B cell (primary cell): ENCODE data around the gene AP4S1. TPM values are rescaled to one million over a fixed set of nuclear protein-coding genes. Genes with fewer than 3 reads are reported as not detected.

Experiments used
- ATAC-seq: fragments of 200-7000 bp; cut with Tn5 transposase; one replicate; pipeline ENCODE4 v1.10.0; 2021; ENCODE audit warnings: low read depth, mild to moderate bottlenecking, moderate number of reproducible peaks, moderate library complexity
- CTCF ChIA-PET: fragments of 350-600 bp; sonication (Branson Sonifier 250); formaldehyde crosslinking; loops from one replicate; lab custom pipeline; 2021; ENCODE audit warnings: antibody characterized with exemption, inconsistent platforms; lab: Charles Lee
- POLR2A ChIA-PET: fragments of 350-600 bp; sonication (Branson Sonifier 250); formaldehyde crosslinking; loops from one replicate; lab custom pipeline; 2021; ENCODE audit warnings: antibody characterized with exemption; lab: Charles Lee
- DNase-seq: peaks from one replicate; pipeline ENCODE4 v3.0.0; 2013
- H2AFZ ChIP-seq: 2 replicates; pipeline ENCODE4 v1.6.1; 2012; ENCODE audit warnings: mild to moderate bottlenecking, low read depth, low read length; ENCODE audit not compliant: insufficient read depth, poor library complexity, severe bottlenecking
- H3K27ac ChIP-seq, 2 donors: 1 replicate in 1 of 2; 2 replicates in 1 of 2; pipeline ENCODE4 v1.5.1; 2012 to 2013; ENCODE audit warnings: low read length in 2 of 2, mild to moderate bottlenecking in 2 of 2, moderate library complexity in 1 of 2
- H3K27me3 ChIP-seq, 4 experiments: fragments of 200-600 bp in 1 of 4; sonication (generic) in 1 of 4; replicated peaks in 1 of 4; 1 replicate in 2 of 4; 2 replicates in 2 of 4; pipeline versions ENCODE4 v1.6.1 to v1.7.0; 2013 to 2016; ENCODE audit warnings: low read length in 3 of 4, mild to moderate bottlenecking in 2 of 4, mixed read lengths in 1 of 4, moderate library complexity in 1 of 4; ENCODE audit not compliant: insufficient read depth in 4 of 4, control insufficient read depth in 3 of 4; ENCODE audit errors: control extremely low read depth in 1 of 4
- H3K36me3 ChIP-seq, 2 experiments: replicated peaks in 1 of 2; 1 replicate in 1 of 2; 2 replicates in 1 of 2; pipeline versions ENCODE4 v1.6.1 to v1.7.1; 2013; ENCODE audit warnings: low read length in 1 of 2; ENCODE audit not compliant: insufficient read depth in 2 of 2, control insufficient read depth in 1 of 2; ENCODE audit errors: control extremely low read depth in 1 of 2, extremely low read depth in 1 of 2
- H3K4me1 ChIP-seq, 2 donors: fragments of 200-600 bp in 1 of 2; sonication (generic) in 1 of 2; 1 replicate in 1 of 2; 2 replicates in 1 of 2; pipeline versions ENCODE4 v1.5.1 to v1.6.1; 2013 to 2017; ENCODE audit warnings: low read length in 2 of 2; ENCODE audit not compliant: control insufficient read depth in 2 of 2, insufficient read depth in 2 of 2
- H3K4me2 ChIP-seq: replicated peaks from 2 replicates; pipeline ENCODE3; 2012; ENCODE audit warnings: mild to moderate bottlenecking, low read depth, low read length; ENCODE audit not compliant: poor library complexity, severe bottlenecking
- H3K4me3 ChIP-seq, 5 experiments: fragments of 200-600 bp in 1 of 5; sonication (generic) in 1 of 5; 1 replicate in 3 of 5; 2 replicates in 2 of 5; pipeline versions ENCODE4 v1.5.1 to v1.7.0; 2011 to 2016; ENCODE audit warnings: low read length in 4 of 5, mild to moderate bottlenecking in 4 of 5, low read depth in 2 of 5, control low read depth in 1 of 5, moderate library complexity in 1 of 5; ENCODE audit not compliant: insufficient read depth in 1 of 5; ENCODE audit errors: control extremely low read depth in 1 of 5, extremely low read depth in 1 of 5
- H3K79me2 ChIP-seq: fragments of 200-600 bp; sonication (generic); one replicate; pipeline ENCODE4 v1.6.0; 2016; ENCODE audit warnings: low read length; ENCODE audit not compliant: control insufficient read depth, insufficient read depth
- H3K9ac ChIP-seq: fragments of 200-600 bp; sonication (generic); 2 replicates; pipeline ENCODE4 v1.6.1; 2017; ENCODE audit warnings: mild to moderate bottlenecking, low read length, moderate library complexity
- H3K9me3 ChIP-seq, 3 donors: one replicate each; pipeline versions ENCODE4 v1.6.1 to v1.7.1; 2013; ENCODE audit warnings: low read length in 2 of 3; ENCODE audit not compliant: control insufficient read depth in 2 of 3, insufficient read depth in 1 of 3; ENCODE audit errors: control extremely low read depth in 1 of 3
- H4K20me1 ChIP-seq: 2 replicates; pipeline ENCODE4 v1.6.0; 2012; ENCODE audit warnings: mild to moderate bottlenecking, low read length; ENCODE audit not compliant: insufficient read depth, control insufficient read depth, poor library complexity, severe bottlenecking
- H3K27ac Mint-ChIP-seq: one replicate; pipeline ENCODE4 v1.8.0; 2021; ENCODE audit warnings: mixed read lengths
- H3K27me3 Mint-ChIP-seq: one replicate; pipeline ENCODE4 v1.8.0; 2021; ENCODE audit warnings: mixed read lengths
- H3K4me1 Mint-ChIP-seq: one replicate; pipeline ENCODE4 v1.8.0; 2021; ENCODE audit warnings: mixed read lengths
- H3K4me3 Mint-ChIP-seq: one replicate; pipeline ENCODE4 v1.8.0; 2021; ENCODE audit warnings: mixed read lengths
- H3K9me3 Mint-ChIP-seq: one replicate; pipeline ENCODE4 v1.8.0; 2022; ENCODE audit warnings: mixed read lengths; ENCODE audit not compliant: insufficient read depth
- EZH2 ChIP-seq: IDR thresholded peaks from 2 replicates; pipeline ENCODE4 v1.6.1; 2012; ENCODE audit warnings: borderline replicate concordance, low read depth, mild to moderate bottlenecking, moderate library complexity, low read length; ENCODE audit not compliant: insufficient read depth, poor library complexity, severe bottlenecking
- WGBS: methylation state at CpG from one replicate; pipeline ENCODE4 v1.1.5; 2013; ENCODE audit warnings: missing lambda C conversion rate; ENCODE audit not compliant: insufficient coverage; 5-methylcytosine and 5-hydroxymethylcytosine counted together
- intact Hi-C: fragments of 100-400 bp; cut with micrococcal nuclease; formaldehyde crosslinking; loops from one replicate; pipeline ENCODE4 v1.10.0; 2022
- polyA plus RNA-seq: library from polyadenylated mRNA; depleted of rRNA; stranded (reverse); fragments of >200 nt; gene quantifications from 2 replicates; pipeline ENCODE4 v1.2.3, GENCODE V29; 2012
- total RNA-seq, 2 donors: library from RNA; stranded (reverse); fragments of 120-200 nt in 1 of 2; gene quantifications; 1 replicate in 1 of 2; 2 replicates in 1 of 2; pipeline versions ENCODE4 v1.2.3 to v1.2.4, GENCODE V29; 2013 to 2022
- TF ChIP-seq, protein P1 (sequence below): fragments of 200-600 bp; IDR thresholded peaks from one replicate; pipeline ENCODE4 v1.8.0; 2022; ENCODE audit warnings: antibody characterized with exemption, mild to moderate bottlenecking

AP4S1 gene
- total and polyA plus RNA-seq, 2 donors (not counting 1 experiment from before 2014, with no cell fraction given), result 3.4 to 15.9 TPM

GRCh38 chr14:31069343-31069742 lies 43.9 kb downstream of the AP4S1 start:
- H3K9me3 Mint-ChIP-seq, result no peaks in the 10 kb centered on the region
- Histone ChIP-seq H2AFZ (no peak overlapping the region), H3K27ac (no peak overlapping the region), H3K36me3 (peaks cover 3 to 12% of the 10 kb centered on the region in 2 experiments), H3K9ac (no peak overlapping the region), H3K79me2 (no peaks in the 10 kb centered on the region), H3K27me3 (no peaks in the 10 kb centered on the region), H3K9me3 (no peaks in the 10 kb centered on the region), H3K4me3 (no peak overlapping the region), H4K20me1 (no peaks in the 10 kb centered on the region), H3K4me1 (no peaks in the 10 kb centered on the region), H3K4me2 (no peak overlapping the region)
- TF ChIP-seq EZH2, result no peak
- TF ChIP-seq, protein P1, sequence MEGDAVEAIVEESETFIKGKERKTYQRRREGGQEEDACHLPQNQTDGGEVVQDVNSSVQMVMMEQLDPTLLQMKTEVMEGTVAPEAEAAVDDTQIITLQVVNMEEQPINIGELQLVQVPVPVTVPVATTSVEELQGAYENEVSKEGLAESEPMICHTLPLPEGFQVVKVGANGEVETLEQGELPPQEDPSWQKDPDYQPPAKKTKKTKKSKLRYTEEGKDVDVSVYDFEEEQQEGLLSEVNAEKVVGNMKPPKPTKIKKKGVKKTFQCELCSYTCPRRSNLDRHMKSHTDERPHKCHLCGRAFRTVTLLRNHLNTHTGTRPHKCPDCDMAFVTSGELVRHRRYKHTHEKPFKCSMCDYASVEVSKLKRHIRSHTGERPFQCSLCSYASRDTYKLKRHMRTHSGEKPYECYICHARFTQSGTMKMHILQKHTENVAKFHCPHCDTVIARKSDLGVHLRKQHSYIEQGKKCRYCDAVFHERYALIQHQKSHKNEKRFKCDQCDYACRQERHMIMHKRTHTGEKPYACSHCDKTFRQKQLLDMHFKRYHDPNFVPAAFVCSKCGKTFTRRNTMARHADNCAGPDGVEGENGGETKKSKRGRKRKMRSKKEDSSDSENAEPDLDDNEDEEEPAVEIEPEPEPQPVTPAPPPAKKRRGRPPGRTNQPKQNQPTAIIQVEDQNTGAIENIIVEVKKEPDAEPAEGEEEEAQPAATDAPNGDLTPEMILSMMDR, result no peak
- H3K4me1 Mint-ChIP-seq, result no peaks in the 10 kb centered on the region
- intact Hi-C loops, result no loop called here
- POLR2A ChIA-PET, result interaction anchor here (0.6 kb wide), 1 partner anchor 43 kb away, joined by 3 read pairs; the partner anchor contains the start of gene STRN3
- CTCF ChIA-PET, result interaction anchor here (1.5 kb wide), 1 partner anchor 31 kb away, joined by 3 read pairs; no protein-coding TSS in a partner anchor
- WGBS, result 100% methylated on average over 2 of the region's 3 CpGs
- no peak for DNase-seq
- ATAC-seq, result no peak
- H3K27me3 Mint-ChIP-seq, result no peaks in the 10 kb centered on the region
- H3K4me3 Mint-ChIP-seq, result no peak overlapping the region
- H3K27ac Mint-ChIP-seq, result no peak overlapping the region

GRCh38 chr14:31070431-31070830 lies 45.0 kb downstream of the AP4S1 start:
- Histone ChIP-seq H2AFZ (no peak overlapping the region), H3K27me3 (no peaks in the 10 kb centered on the region), H3K4me3 (no peak overlapping the region), H3K79me2 (no peaks in the 10 kb centered on the region), H3K27ac (no peak overlapping the region), H3K36me3 (peaks cover 5 to 15% of the 10 kb centered on the region in 2 experiments), H3K9me3 (no peaks in the 10 kb centered on the region), H3K4me2 (no peak overlapping the region), H3K9ac (no peak overlapping the region), H4K20me1 (no peaks in the 10 kb centered on the region), H3K4me1 (no peaks in the 10 kb centered on the region)
- no peak for DNase-seq
- no peak for ATAC-seq
- Mint-ChIP-seq H3K27me3 (no peaks in the 10 kb centered on the region), H3K4me3 (no peak overlapping the region), H3K27ac (no peak overlapping the region), H3K4me1 (no peaks in the 10 kb centered on the region), H3K9me3 (peaks cover 4% of the 10 kb centered on the region)
- ChIA-PET POLR2A (no interaction called here), CTCF (interaction anchor here (1.5 kb wide), 1 partner anchor 32 kb away, joined by 3 read pairs; no protein-coding TSS in a partner anchor)
- intact Hi-C loops, result no loop called here
- WGBS, result 100% methylated on average over 1 of the region's 5 CpGs
- TF ChIP-seq EZH2, result no peak
- TF ChIP-seq, protein P1, result no peak
